DND-41 (cell line): Measurements from ENCODE around the gene SMIM33.

Experiments
- ATAC-seq: fragments of 200-7000 bp; cut with Tn5 transposase; 3 replicates; pipeline ENCODE4 v1.9.1; 2021; ENCODE audit warnings: low read depth; ENCODE audit not compliant: insufficient read depth
- DNase-seq: peaks from one replicate; pipeline ENCODE4 v3.0.0-alpha.2; 2020
- H2AFZ ChIP-seq: 2 replicates; pipeline ENCODE4 v1.6.0; 2012; ENCODE audit warnings: low read depth, low read length
- H3K27ac ChIP-seq: 2 replicates; pipeline ENCODE4 v1.5.1; 2012; ENCODE audit warnings: low read length, inconsistent platforms
- H3K27me3 ChIP-seq: fragments of 200-600 bp; sonication (generic); 2 replicates; pipeline ENCODE4 v1.6.0; 2012; ENCODE audit warnings: low read length, mild to moderate bottlenecking, inconsistent platforms; ENCODE audit not compliant: insufficient read depth, poor library complexity
- H3K36me3 ChIP-seq: 2 replicates; pipeline ENCODE4 v1.5.1; 2012; ENCODE audit warnings: low read length, inconsistent platforms; ENCODE audit not compliant: insufficient read depth
- H3K4me1 ChIP-seq: 2 replicates; pipeline ENCODE4 v1.5.1; 2012; ENCODE audit warnings: mild to moderate bottlenecking, low read length; ENCODE audit not compliant: insufficient read depth
- H3K4me2 ChIP-seq: 2 replicates; pipeline ENCODE4 v1.6.0; 2012; ENCODE audit warnings: mild to moderate bottlenecking, moderate library complexity, low read length, inconsistent platforms; ENCODE audit not compliant: insufficient read depth
- H3K4me3 ChIP-seq, 2 experiments: fragments of 200-600 bp in 1 of 2; shearing (Covaris generic) in 1 of 2; 2 replicates each; pipeline ENCODE4 v1.5.1; 2012 to 2016; ENCODE audit warnings: inconsistent platforms in 2 of 2, low read length in 2 of 2, mild to moderate bottlenecking in 2 of 2, low read depth in 1 of 2, moderate library complexity in 1 of 2
- H3K79me2 ChIP-seq: 2 replicates; pipeline ENCODE4 v1.6.0; 2012; ENCODE audit warnings: low read length, inconsistent platforms; ENCODE audit not compliant: insufficient read depth
- H3K9ac ChIP-seq: 2 replicates; pipeline ENCODE4 v1.6.0; 2012; ENCODE audit warnings: low read depth, mild to moderate bottlenecking, inconsistent platforms, low read length, moderate library complexity
- H3K9me3 ChIP-seq: 2 replicates; pipeline ENCODE4 v1.5.1; 2012; ENCODE audit warnings: low read length, moderate library complexity, mild to moderate bottlenecking, inconsistent platforms; ENCODE audit not compliant: insufficient read depth, severe bottlenecking
- H4K20me1 ChIP-seq: 2 replicates; pipeline ENCODE4 v1.6.0; 2012; ENCODE audit warnings: low read length; ENCODE audit not compliant: insufficient read depth
- EZH2 ChIP-seq: IDR thresholded peaks from 3 replicates; pipeline ENCODE4 v1.6.1; 2012; ENCODE audit warnings: borderline replicate concordance, low read depth, mild to moderate bottlenecking, moderate library complexity, low read length, inconsistent platforms; ENCODE audit not compliant: severe bottlenecking
- TF ChIP-seq, protein P1 (sequence below): IDR thresholded peaks from 2 replicates; pipeline ENCODE4 v1.5.1; 2012; ENCODE audit warnings: borderline replicate concordance, low read length, moderate library complexity, mild to moderate bottlenecking; ENCODE audit not compliant: poor library complexity, severe bottlenecking; ENCODE audit errors: extremely low read depth

SMIM33 gene

DNA sequence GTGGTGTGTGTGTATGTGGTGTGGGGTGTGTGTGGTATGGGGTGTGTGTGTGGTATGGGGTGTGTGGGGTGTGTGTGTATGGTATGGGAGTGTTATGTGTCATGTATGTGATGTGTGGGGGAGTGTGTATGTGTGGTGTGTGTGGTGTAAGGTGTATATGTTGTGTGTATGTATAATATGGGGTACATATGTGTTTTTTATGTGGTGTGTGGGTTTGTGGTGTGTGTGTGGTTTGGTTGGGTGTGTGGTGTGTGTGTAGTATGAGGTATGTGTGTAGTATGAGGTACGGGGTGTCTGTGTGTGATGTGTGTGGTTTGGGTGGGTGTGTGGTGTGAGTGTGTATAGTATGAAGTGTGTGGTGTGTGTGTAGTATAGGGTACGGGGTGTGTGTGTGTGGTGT is 19.6 kb upstream of the SMIM33 start:
- no peak overlapping the region for H3K27ac ChIP-seq
- H3K4me1 ChIP-seq = no peaks in the 10 kb centered on the region
- H4K20me1 ChIP-seq = no peaks in the 10 kb centered on the region
- ATAC-seq (no peak), DNase-seq (no peak)
- H3K9me3 ChIP-seq = no peaks in the 10 kb centered on the region
- TF ChIP-seq, protein P1, sequence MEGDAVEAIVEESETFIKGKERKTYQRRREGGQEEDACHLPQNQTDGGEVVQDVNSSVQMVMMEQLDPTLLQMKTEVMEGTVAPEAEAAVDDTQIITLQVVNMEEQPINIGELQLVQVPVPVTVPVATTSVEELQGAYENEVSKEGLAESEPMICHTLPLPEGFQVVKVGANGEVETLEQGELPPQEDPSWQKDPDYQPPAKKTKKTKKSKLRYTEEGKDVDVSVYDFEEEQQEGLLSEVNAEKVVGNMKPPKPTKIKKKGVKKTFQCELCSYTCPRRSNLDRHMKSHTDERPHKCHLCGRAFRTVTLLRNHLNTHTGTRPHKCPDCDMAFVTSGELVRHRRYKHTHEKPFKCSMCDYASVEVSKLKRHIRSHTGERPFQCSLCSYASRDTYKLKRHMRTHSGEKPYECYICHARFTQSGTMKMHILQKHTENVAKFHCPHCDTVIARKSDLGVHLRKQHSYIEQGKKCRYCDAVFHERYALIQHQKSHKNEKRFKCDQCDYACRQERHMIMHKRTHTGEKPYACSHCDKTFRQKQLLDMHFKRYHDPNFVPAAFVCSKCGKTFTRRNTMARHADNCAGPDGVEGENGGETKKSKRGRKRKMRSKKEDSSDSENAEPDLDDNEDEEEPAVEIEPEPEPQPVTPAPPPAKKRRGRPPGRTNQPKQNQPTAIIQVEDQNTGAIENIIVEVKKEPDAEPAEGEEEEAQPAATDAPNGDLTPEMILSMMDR = no peak
- TF ChIP-seq EZH2 = no peak
- no peaks in the 10 kb centered on the region for H3K79me2 ChIP-seq
- H2AFZ ChIP-seq = no peak overlapping the region
- H3K27me3 ChIP-seq = no peaks in the 10 kb centered on the region
- H3K4me2 ChIP-seq = no peak overlapping the region
- no peak overlapping the region for H3K4me3 ChIP-seq
- no peak overlapping the region for H3K9ac ChIP-seq
- H3K36me3 ChIP-seq = no peaks in the 10 kb centered on the region

- Histone ChIP-seq H3K79me2 (no peaks in the 10 kb centered on the region), H3K36me3 (no peaks in the 10 kb centered on the region), H3K9ac (no peak overlapping the region), H3K4me3 (no peak overlapping the region), H3K27me3 (no peaks in the 10 kb centered on the region), H3K27ac (no peak overlapping the region), H3K4me2 (no peak overlapping the region), H3K9me3 (no peaks in the 10 kb centered on the region), H3K4me1 (no peaks in the 10 kb centered on the region), H2AFZ (no peak overlapping the region), H4K20me1 (no peaks in the 10 kb centered on the region)
- TF ChIP-seq, protein P1 = no peak
- TF ChIP-seq EZH2 = no peak
- ATAC-seq (no peak), DNase-seq (no peak)
These were observed 18.7 kb upstream of the SMIM33 start for GRCh38 chr5:139451878-139452660.

DNA sequence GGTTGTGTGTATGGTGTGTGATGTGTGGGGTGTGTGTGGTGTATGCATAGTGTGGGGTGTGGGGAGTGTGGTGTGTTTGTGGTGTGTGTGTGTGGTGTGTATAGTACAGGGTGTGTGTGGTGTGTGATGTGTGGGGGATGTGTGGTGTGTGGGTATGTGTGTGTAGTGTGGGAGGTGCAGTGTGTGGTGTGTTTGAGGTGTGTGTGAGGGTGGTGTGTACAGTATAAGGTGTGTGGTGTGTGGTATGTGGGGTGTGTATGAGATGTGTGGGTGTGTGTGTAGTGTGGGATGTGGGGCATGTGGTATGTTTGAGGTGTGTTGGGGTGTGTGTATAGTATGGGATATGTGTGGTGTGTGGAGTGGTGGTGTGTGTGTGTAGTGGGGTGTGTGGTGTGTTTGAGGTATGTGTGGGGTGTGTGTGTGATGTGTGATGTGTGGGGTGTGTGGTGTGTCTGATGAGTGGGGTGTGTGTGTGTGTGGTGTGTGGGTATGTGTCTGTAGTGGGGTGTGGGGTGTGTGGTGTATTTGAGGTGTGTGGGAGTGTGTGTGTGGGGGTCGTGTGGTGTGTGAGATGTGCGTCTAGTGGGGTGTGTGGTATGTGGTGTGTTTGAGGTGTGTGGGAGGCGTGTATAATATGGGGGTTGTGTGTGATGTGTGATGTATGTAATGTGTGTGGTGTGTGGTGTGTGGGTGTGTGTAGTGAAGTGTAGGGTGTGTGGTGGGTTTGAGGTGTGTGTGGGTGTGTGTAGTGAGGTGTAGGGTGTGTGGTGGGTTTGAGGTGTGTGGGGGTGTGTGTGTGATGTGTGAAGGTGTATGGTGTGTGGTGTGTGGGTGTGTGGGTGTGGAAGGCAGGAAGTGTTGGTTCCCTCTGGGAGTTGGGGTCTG is 16.9 kb upstream of the SMIM33 start:
- TF ChIP-seq, protein P1 = no peak
- TF ChIP-seq EZH2 = no peak
- DNase-seq = no peak
- no peak overlapping the region for H2AFZ ChIP-seq

More for the DNA sequence above, 16.9 kb upstream of the SMIM33 start:
- Histone ChIP-seq H4K20me1 (no peaks in the 10 kb centered on the region), H3K27me3 (no peaks in the 10 kb centered on the region), H3K4me3 (no peak overlapping the region), H3K36me3 (no peaks in the 10 kb centered on the region), H3K27ac (no peak overlapping the region), H3K9ac (no peak overlapping the region), H3K4me2 (no peak overlapping the region), H3K79me2 (no peaks in the 10 kb centered on the region), H3K9me3 (no peaks in the 10 kb centered on the region), H3K4me1 (peaks cover 16% of the 10 kb centered on the region)
- no peak for ATAC-seq
